GM21526 (cell line): ENCODE measurements around the gene FBXO4.
"Not testable (repeated sequence)": the region's sequence is repeated elsewhere in the genome, so short reads cannot be mapped to it uniquely, and the experiment has no call there.

ENCODE experiments used
- ATAC-seq: cut with Tn5 transposase; IDR thresholded peaks from one replicate; pipeline ENCODE4 v1.9.1; 2021; ENCODE audit warnings: moderate library complexity; ENCODE audit not compliant: unreplicated experiment, low FRiP score

Gene FBXO4

GRCh38 chr5:41921874-41922273 is 3.2 kb upstream of the FBXO4 start:
- ATAC-seq, result no peak

- ATAC-seq, result no peak
Observed at GRCh38 chr5:41924526-41924871, 582 bp upstream of the FBXO4 start.

- ATAC-seq, result peak; percentile 33
Observed at GRCh38 chr5:41925555-41925951, 472 bp downstream of the FBXO4 start.

- ATAC-seq, result no peak
Observed at GRCh38 chr5:41927604-41928003, 2.5 kb downstream of the FBXO4 start.

GRCh38 chr5:41929035-41929434 is 4.0 kb downstream of the FBXO4 start:
- no peak for ATAC-seq

- no peak for ATAC-seq
Observed at GRCh38 chr5:41932770-41933169, 7.7 kb downstream of the FBXO4 start.

DNA sequence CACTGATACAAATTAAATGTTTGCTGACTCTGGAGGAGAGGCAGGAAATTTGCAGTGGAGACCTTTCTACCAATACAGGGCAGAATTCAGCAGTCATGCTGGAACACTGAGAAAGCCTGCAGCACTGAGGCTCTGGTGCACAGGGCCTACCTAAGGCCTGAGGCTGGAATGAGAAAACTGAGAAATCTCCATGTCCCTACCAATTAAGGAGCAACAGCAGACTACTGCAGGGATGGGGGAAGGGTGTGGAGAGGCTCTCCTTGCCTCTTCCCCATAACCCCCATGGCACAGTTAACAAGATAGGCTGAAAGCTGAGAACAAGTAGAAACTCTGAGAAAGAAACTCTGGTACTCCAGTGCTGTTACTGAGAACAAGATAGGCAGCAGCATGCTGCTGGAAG is 10.5 kb downstream of the FBXO4 start:
- ATAC-seq, result no peak

- ATAC-seq, result no peak
Observed at GRCh38 chr5:41940641-41941040, 15.6 kb downstream of the FBXO4 start.

DNA sequence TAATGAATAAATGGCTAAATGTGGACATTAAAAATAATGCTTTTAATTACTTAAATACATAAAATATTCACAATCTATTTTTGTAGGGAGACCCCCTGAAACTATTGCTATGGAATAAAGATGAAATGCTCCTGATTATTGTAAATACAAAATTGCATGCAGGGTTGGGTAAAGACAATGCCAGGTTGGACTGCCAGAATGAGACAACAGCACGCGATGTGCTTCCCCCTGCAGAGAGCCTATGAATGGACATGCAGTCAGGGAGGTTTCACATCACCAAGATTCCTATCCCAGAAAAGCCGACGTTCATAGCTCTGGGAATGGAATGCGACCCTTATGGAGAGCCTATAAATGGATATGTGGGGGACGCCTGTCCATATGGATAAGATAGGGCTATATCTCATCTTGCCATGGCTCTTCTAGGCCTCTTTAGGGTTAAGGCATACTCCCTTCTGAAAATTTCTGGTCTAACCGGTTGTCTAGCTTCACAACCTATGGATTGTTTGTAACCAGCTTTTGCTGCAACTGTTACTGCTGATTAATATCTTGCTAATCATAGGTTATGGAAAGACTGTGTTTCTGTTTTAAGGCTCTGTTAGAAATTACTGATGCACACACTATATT is 20.4 kb downstream of the FBXO4 start:
- not testable (repeated sequence) for ATAC-seq

GRCh38 chr5:41951224-41951623 is 26.1 kb downstream of the FBXO4 start:
- no peak for ATAC-seq

DNA sequence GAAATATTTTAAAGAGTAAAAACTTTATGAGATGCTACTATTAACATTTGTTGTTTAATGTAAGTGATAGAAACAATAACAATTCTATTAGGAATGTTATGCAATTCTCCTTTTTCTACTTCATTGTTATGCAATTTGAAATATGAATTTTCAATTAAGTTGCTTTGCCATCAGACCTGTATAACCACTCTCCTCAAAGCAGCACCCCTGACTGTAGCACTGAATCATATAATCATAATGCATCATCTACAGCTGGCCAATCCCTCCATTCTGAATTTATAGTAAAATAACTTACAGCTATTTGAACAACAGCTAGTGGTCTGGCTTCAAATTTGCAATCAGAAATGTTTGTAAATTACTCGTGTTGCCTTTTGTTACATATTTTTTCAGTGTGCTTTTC is 29.2 kb downstream of the FBXO4 start:
- ATAC-seq, result no peak

- ATAC-seq, result no peak
Observed at GRCh38 chr5:41955432-41956024, 30.4 kb downstream of the FBXO4 start.

GRCh38 chr5:41956943-41957342 is 31.9 kb downstream of the FBXO4 start:
- no peak for ATAC-seq

GRCh38 chr5:41960481-41960880 is 35.4 kb downstream of the FBXO4 start:
- no peak for ATAC-seq

- no peak for ATAC-seq
Observed at GRCh38 chr5:41961736-41962135, 36.7 kb downstream of the FBXO4 start.

DNA sequence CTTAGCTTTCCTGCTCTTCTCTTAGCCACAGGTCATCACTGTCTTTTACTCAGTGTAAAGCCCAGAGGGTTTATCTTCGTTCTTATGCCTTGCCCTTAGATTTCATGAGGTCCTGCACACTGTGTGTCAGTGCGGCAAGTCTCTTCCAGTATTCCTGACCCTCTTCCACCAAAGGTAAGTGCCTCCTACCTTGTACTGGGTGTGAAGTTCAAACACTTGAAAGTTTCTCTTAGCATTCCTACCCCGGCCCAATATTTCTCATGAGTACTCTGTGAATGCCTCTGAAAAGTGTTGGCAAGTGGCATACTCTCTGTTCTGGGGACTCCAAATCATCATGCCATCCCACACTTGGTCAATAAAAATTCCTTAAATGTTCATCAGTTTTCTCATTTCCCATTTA is 37.4 kb downstream of the FBXO4 start:
- no peak for ATAC-seq

GRCh38 chr5:41966401-41967105 is 41.5 kb downstream of the FBXO4 start:
- no peak for ATAC-seq

DNA sequence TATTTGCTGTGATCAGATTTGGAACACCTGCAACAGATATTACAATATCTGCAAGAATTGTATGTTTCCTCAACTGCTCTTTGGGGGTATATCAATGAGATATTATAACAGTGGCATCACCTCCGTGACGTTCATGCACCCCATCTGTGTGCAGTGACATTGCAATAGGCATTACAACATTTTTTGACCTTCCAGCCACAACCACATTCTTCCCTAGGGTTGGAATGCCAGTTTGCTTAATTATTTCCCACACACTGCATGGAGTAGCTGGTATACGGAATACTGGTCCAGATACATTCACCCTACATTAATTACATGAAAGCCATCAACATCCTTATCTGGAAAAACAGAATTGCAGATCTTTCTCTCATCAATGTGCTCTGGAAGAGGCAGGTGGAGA is 42.3 kb downstream of the FBXO4 start:
- no peak for ATAC-seq

DNA sequence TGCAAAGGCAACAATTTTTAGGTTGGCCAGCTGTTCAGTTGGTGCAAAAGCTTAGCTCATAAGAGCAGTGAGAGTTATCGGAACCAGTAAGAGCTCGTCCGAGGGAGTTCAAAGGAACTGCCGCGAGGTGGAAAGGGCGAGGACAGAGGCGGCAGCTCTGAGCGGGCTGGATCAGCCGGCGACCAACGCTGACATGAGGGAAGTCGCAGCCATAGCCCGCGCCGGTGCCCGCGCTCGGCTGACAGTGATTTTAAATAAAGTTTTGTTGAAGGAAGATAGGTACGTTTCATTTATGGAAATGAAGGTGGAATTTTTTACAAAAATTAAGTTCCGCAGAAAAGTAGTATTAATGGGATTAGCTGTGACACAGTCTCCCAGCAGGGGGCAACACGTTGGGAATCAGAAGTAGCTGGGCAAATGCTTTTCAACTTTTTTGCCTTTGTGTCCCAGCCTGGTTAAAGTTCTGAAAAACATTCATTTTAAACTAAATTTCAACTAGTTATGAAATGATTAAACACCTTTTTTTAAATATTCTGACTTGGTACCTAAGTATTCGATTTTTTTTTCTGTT is 43.2 kb downstream of the FBXO4 start:
- ATAC-seq, result no peak

DNA sequence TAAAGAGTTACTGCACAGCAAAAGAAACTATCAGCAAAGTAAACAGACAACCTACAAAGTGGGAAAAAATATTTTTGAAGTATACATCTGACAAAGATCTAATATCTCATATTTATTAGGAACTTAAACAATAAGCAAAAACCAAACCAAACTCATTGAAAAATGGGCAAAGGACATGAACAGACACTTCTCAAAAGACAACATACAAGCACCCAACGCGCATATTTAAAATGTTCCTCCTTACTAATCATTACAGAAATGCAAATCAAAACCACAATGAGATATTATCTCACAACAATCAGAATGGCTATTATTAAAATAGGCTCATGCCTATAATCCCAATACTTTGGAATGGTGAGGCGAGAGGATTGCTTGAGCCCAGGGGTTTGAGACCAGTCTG is 48.0 kb downstream of the FBXO4 start:
- ATAC-seq, result no peak

DNA sequence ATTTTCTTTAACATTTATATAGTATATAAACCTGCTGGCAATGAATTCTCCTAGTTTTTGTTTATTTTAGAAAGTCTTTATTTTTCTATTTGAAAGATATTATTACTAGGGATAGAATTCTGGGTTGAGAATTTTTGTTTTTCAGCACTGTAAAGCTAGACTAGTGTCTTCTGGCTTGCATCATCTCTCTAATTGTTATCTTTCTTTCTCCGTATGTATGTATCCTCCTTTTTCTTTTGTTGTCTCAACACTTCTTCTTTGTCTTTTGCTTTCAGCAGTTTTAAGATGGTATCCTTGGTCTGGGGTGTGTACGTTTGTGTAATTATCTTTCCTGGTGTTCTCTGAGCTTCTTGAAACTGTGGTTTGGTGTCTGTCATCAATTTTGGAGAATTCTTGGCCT is 48.8 kb downstream of the FBXO4 start:
- ATAC-seq, result no peak

DNA sequence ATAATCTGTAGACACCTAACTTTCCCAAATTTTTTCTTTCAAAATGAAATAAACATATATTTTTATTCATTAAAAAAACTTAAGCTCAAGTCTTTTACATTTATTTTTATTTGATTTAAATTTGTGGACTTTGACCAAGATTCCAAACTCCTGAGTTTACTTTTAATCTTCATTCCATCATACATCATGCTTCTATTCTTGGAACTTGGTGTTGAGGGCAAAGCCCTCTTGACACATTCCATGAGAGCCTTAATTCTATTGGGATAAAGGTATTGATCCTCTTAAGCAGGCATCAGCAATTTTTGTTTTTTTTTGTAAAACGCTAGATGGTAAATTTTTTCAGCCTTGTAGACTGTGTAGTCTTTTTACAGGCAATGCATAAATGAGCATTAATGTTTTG is 53.6 kb downstream of the FBXO4 start:
- ATAC-seq, result no peak
